ENCODE results near the gene MRPS14. TPM values are rescaled to one million over a fixed set of nuclear protein-coding genes. Genes with fewer than 3 reads are reported as not detected.

MRPS14 gene
- total RNA-seq, result 10 to 100 TPM; 41.0 to 41.4 TPM
- polyA plus RNA-seq, result 49.4 TPM

DNA sequence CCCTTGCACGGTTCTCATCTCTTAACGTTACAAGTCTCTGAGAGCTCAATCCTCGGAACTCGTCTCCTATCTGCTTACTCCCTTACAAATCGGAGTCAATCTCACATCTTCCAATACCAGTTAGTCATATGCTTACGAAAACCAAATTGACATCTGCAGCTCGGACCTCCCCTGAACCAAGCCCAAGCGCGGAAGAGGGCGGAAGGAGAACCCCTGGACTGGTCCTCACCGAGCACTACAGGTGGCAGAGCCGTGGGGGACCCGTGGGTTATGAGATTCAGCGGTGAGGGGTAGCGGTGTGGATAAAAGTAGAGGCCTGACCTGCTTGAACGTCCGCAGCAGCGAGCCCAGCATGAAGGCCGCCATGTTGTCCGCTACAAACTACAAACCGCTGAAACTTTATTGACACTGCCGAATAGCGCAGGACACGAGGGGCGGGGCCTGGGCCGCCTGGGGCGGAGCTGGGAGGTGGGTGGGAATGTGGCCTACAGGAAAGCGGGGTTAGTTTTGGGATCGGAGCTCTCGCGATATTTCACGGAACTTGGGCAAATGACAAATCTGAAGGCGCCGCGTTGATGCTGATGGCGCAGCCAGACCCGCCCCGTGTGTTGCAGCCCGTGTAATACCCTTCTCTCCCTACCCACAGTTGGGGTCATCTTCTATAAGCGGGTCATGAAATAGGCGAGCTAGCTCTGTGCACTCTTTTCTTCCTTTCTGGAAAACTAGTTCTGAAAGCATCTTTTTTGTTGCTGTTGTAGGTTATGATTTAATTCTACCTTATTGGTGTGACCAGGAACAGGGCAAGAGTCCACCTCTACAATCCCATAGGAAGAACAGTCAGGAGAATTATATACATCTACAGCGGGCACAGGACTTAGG is at the start of gene MRPS14:
Gene MRPS14, minus strand, starts transcription at position 383 of the 879 bp plus-strand sequence. Its CDS starts 17 bp downstream, at position 366.
- Mint-ChIP-seq H3K9me3 (no peaks in the 10 kb centered on the region), H3K4me1 (peaks cover 31 to 42% (median 39%) of the 10 kb centered on the region in 3 donors), H3K36me3 (peaks cover 0 to 29% (median 2%) of the 10 kb centered on the region in 3 donors), H3K27me3 (no peaks in the 10 kb centered on the region), H3K27ac (peak within 1 kb of the TSS; percentile 87 to 99 (median 94)), H3K4me3 (peak within 1 kb of the TSS; percentile 87 to 95 (median 90))
- H3K36me3 ChIP-seq (ENCODE audit: insufficient read depth, low read length), result peaks cover 1% of the 10 kb centered on the region
- H3K27ac ChIP-seq (ENCODE audit: low read depth, low read length), result peak within 1 kb of the TSS; percentile 88
- peak; percentile 96 to 98 (median 98) for DNase-seq
- H3K4me3 ChIP-seq (ENCODE audit: low read length), result peak within 1 kb of the TSS; percentile 94
- no peaks in the 10 kb centered on the region for H3K9me3 ChIP-seq (ENCODE audit: low read length)
- no peaks in the 10 kb centered on the region for H3K27me3 ChIP-seq (ENCODE audit: insufficient read depth, low read length, poor library complexity, severe bottlenecking)
- ChIA-PET POLR2A (interaction anchor here (0.7 to 4.4 kb wide), 7 partner anchors 12 to 1155 kb away, joined by 3 to 107 read pairs (median 5); partner anchors contain the start of genes CACYBP, GAS5 and ZBTB37), CTCF (interaction anchor here (1.1 to 4.2 kb wide), 7 partner anchors 9 to 276 kb away, joined by 3 to 34 read pairs (median 5); partner anchors contain the start of gene CACYBP)
- H3K4me1 ChIP-seq (ENCODE audit: insufficient read depth, low read length), result peaks cover 13% of the 10 kb centered on the region

DNA sequence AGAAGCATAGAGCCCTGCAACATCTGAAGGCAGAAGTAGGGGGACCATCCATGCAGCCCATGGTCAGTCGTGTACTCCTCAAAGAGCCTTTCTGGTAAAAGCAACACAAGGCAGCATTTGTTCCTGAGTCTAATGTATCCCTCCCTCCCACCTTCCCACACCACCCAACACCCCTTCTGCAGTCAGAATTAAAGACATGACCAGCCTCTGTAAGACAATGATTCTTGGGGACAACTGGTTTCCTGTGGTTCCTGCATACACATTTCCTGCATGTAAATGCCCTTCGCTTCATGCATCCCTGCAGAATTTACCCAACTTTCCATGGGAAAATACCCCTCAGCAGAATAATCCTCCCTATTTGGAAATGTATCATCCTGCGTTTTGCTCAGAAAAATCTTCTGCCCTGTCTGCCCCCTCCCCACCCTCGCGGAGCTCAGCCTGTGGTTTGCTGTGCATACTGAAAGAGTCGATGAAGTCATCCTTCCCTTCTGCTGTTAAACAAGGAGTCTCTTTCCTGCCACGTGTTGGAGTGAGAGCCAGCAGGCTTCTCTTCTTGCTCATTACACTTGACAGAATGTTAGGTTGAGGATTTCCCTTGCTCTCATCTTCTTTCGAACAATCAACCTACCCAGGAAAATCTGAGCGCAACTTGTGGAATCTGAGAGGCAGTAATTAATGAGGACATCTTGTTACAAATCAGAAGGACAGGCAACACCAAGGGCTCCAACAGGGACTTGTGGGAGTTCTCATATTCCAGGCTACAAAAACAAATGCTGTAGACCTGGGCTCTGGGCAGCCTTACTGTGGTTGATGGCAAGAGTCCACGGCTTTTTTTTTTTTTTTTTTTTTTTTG is 49.1 kb upstream of the MRPS14 start:
- H3K9me3 Mint-ChIP-seq, result no peaks in the 10 kb centered on the region
- no peaks in the 10 kb centered on the region for H3K27me3 ChIP-seq (ENCODE audit: insufficient read depth, low read length, poor library complexity, severe bottlenecking)
- H3K4me1 ChIP-seq (ENCODE audit: insufficient read depth, low read length), result no peaks in the 10 kb centered on the region
- H3K27ac ChIP-seq (ENCODE audit: low read depth, low read length), result no peak overlapping the region
- CTCF ChIA-PET, result no interaction called here
- H3K36me3 Mint-ChIP-seq, result no peaks in the 10 kb centered on the region
- DNase-seq, result no peak
- peaks cover 7 to 9% (median 8%) of the 10 kb centered on the region in 3 donors for H3K4me1 Mint-ChIP-seq
- H3K27ac Mint-ChIP-seq, result no peak overlapping the region
- POLR2A ChIA-PET, result no interaction called here
- peaks cover 12 to 61% of the 10 kb centered on the region in 2 donors for H3K27me3 Mint-ChIP-seq
- peak overlapping the region in 5 of 7 donors; percentile 23 to 60 (median 46) for H3K4me3 Mint-ChIP-seq
- no peak overlapping the region for H3K4me3 ChIP-seq (ENCODE audit: low read length)
- no peaks in the 10 kb centered on the region for H3K36me3 ChIP-seq (ENCODE audit: insufficient read depth, low read length)
- no peaks in the 10 kb centered on the region for H3K9me3 ChIP-seq (ENCODE audit: low read length)

DNA sequence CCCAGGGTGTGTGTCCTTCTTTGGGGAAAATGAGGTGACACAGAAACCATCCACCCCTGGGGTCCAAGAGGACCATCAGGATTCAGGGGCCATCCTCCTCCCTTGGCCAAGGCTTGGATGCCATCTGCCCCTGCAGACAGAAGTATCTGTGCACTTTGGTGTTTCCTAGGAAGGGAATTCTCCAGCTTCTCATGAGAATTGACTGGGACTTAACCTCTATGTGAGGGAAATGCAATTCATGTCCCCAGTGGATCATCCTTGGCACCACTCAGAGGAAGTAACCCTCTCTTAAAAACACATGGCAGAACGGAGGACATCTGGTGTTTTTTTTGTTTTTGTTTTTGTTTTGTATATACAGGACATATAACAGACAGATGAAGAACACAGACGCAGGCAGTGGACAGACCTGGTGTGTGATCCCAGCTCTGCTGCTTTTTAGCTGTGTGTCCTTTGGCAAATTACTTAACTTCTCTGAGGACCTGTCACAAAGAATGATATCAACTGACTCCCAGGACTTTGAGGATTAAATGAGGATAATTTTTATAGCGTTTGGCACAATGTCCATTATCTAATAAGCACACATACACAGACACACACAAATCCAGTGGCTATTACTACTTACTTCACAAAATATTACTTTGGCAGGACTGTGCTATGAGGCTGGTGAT is 48.2 kb upstream of the MRPS14 start:
- Mint-ChIP-seq H3K4me1 (peaks cover 7 to 9% (median 8%) of the 10 kb centered on the region in 3 donors), H3K27ac (no peak overlapping the region), H3K9me3 (no peaks in the 10 kb centered on the region), H3K4me3 (no peak overlapping the region), H3K36me3 (no peaks in the 10 kb centered on the region), H3K27me3 (peaks cover 12 to 57% of the 10 kb centered on the region in 2 donors)
- no peak overlapping the region for H3K27ac ChIP-seq (ENCODE audit: low read depth, low read length)
- no peaks in the 10 kb centered on the region for H3K36me3 ChIP-seq (ENCODE audit: insufficient read depth, low read length)
- H3K27me3 ChIP-seq (ENCODE audit: insufficient read depth, low read length, poor library complexity, severe bottlenecking), result no peaks in the 10 kb centered on the region
- H3K4me3 ChIP-seq (ENCODE audit: low read length), result no peak overlapping the region
- H3K9me3 ChIP-seq (ENCODE audit: low read length), result no peaks in the 10 kb centered on the region
- POLR2A ChIA-PET, result no interaction called here
- CTCF ChIA-PET, result no interaction called here
- DNase-seq, result no peak
- H3K4me1 ChIP-seq (ENCODE audit: insufficient read depth, low read length), result no peaks in the 10 kb centered on the region

DNA sequence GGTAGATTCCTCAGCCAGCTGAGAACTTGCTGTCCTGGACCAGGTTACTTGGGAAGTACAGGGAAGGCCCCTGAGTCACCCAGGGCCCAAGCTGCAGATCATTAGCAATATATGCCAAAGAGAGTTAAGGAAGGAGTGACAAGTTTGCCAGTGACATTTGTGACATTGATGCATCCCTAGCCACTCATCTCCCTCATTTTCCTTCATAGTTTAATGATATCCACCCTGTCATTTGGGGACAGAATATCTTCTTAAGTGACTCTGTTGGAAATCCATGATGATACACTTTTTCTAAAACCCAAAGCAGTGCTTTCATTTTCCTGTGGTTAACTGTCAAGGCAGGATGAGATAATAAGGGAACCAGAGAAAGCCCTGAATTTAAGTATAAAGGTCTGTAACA is 47.6 kb upstream of the MRPS14 start:
- Histone ChIP-seq H3K4me3 (ENCODE audit: low read length) (no peak overlapping the region), H3K36me3 (ENCODE audit: insufficient read depth, low read length) (no peaks in the 10 kb centered on the region), H3K27me3 (ENCODE audit: insufficient read depth, low read length, poor library complexity, severe bottlenecking) (no peaks in the 10 kb centered on the region), H3K27ac (ENCODE audit: low read depth, low read length) (no peak overlapping the region), H3K9me3 (ENCODE audit: low read length) (no peaks in the 10 kb centered on the region), H3K4me1 (ENCODE audit: insufficient read depth, low read length) (no peaks in the 10 kb centered on the region)
- Mint-ChIP-seq H3K27me3 (peaks cover 12 to 57% of the 10 kb centered on the region in 2 donors), H3K9me3 (no peaks in the 10 kb centered on the region), H3K36me3 (no peaks in the 10 kb centered on the region), H3K4me1 (peaks cover 7 to 9% (median 8%) of the 10 kb centered on the region in 3 donors), H3K27ac (no peak overlapping the region), H3K4me3 (no peak overlapping the region)
- CTCF ChIA-PET, result no interaction called here
- no peak for DNase-seq
- POLR2A ChIA-PET, result no interaction called here

DNA sequence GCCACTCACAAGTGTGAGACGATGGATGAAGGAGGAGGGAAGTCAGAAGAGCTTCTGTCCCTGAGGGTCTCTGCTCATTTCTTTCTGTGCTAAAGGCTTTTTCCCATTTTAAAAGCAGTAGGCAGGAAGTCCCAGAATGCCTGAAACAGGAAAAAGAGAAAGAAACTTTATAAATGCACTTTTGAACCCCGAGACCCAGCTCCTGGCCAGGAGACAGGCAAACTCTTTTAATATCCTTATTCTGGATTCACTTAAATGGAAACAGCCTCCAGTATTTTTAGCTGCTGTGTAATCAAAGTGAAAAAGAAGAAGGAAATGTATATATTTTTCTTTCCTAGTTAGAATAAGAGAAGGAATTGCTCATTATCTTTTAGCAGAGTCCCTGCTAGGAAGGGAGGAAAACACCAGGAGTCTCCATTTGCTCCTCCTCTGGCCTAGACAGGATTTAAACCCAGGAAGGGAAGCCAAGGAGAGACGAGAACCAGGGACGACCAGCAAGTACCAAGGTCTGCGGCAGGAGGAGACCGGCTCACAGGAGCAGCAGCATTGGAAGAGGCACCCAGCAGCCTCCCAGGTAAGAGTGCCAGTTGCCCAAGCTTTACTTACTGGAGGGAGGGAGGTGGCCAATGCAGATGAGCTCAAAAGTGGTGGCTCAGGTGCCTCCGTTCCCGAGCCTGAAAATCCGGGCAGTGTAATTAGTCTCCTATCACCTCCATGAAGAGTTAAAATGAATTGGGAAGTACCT is 44.3 kb upstream of the MRPS14 start, which contains the start of gene TNN:
Gene TNN, plus strand, starts transcription at position 472 of the 745 bp plus-strand sequence. CDS start 9,586 bp downstream, outside the sequence.
- Mint-ChIP-seq H3K4me3 (no peak within 1 kb of the TSS), H3K4me1 (peaks cover 4 to 9% (median 7%) of the 10 kb centered on the region in 3 donors), H3K36me3 (no peaks in the 10 kb centered on the region), H3K27me3 (peaks cover 14 to 43% of the 10 kb centered on the region in 2 donors), H3K9me3 (no peaks in the 10 kb centered on the region), H3K27ac (no peak within 1 kb of the TSS)
- Histone ChIP-seq H3K36me3 (ENCODE audit: insufficient read depth, low read length) (no peaks in the 10 kb centered on the region), H3K9me3 (ENCODE audit: low read length) (no peaks in the 10 kb centered on the region), H3K4me1 (ENCODE audit: insufficient read depth, low read length) (no peaks in the 10 kb centered on the region), H3K27ac (ENCODE audit: low read depth, low read length) (no peak within 1 kb of the TSS), H3K4me3 (ENCODE audit: low read length) (no peak within 1 kb of the TSS), H3K27me3 (ENCODE audit: insufficient read depth, low read length, poor library complexity, severe bottlenecking) (no peaks in the 10 kb centered on the region)
- CTCF ChIA-PET, result no interaction called here
- POLR2A ChIA-PET, result no interaction called here
- DNase-seq, result no peak

DNA sequence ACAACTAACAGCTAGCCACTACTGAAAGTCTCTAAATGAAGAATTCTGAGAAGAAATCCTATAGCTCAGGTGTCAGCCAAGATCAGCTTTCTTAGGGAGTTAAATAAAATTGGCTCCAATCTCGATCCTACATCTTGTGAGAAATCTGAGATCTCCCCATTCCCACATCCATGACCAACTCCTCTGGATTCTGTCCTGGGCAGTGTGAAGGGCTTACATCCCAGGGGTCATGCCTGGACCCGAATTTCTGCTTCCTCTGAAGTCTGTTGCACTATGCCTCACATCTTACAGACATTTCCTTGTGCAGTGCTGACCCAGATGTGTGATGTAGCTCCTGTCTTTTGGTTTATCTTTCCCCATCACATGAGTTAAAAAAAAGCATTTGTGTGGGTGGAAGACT is 39.6 kb upstream of the MRPS14 start:
- peaks cover 0 to 7% (median 0%) of the 10 kb centered on the region in 3 donors for H3K36me3 Mint-ChIP-seq
- CTCF ChIA-PET, result no interaction called here
- POLR2A ChIA-PET, result no interaction called here
- H3K9me3 ChIP-seq (ENCODE audit: low read length), result no peaks in the 10 kb centered on the region
- peaks cover 0 to 6% (median 0%) of the 10 kb centered on the region in 5 donors for H3K9me3 Mint-ChIP-seq
- no peaks in the 10 kb centered on the region for H3K4me1 Mint-ChIP-seq
- no peaks in the 10 kb centered on the region for H3K4me1 ChIP-seq (ENCODE audit: insufficient read depth, low read length)
- no peak overlapping the region for H3K4me3 ChIP-seq (ENCODE audit: low read length)
- H3K27me3 ChIP-seq (ENCODE audit: insufficient read depth, low read length, poor library complexity, severe bottlenecking), result no peaks in the 10 kb centered on the region
- DNase-seq, result no peak
- no peak overlapping the region for H3K27ac Mint-ChIP-seq
- H3K36me3 ChIP-seq (ENCODE audit: insufficient read depth, low read length), result no peaks in the 10 kb centered on the region
- no peak overlapping the region for H3K4me3 Mint-ChIP-seq
- peaks cover 16 to 30% of the 10 kb centered on the region in 2 donors for H3K27me3 Mint-ChIP-seq
- no peak overlapping the region for H3K27ac ChIP-seq (ENCODE audit: low read depth, low read length)

DNA sequence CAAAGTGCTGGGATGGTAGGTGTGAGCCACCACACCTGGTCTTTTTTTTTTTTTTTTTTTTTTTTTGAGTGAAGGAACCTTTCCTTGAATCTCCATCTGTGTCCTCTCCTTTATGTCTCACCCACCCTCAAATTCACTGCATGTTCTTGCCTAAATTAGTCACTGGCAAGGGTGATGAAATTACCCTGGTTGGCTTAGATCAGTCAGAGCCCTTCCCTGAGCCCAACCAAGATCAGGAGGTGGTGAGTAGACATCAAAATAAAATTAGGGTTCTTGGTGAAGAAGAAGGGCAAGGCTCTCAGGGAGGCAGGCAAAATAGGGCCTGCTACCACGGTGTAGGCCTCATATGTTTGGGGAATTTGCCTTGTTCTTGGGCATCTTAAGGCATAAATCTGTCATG is 39.1 kb upstream of the MRPS14 start:
- Histone ChIP-seq H3K4me1 (ENCODE audit: insufficient read depth, low read length) (no peaks in the 10 kb centered on the region), H3K9me3 (ENCODE audit: low read length) (no peaks in the 10 kb centered on the region), H3K27me3 (ENCODE audit: insufficient read depth, low read length, poor library complexity, severe bottlenecking) (no peaks in the 10 kb centered on the region), H3K4me3 (ENCODE audit: low read length) (no peak overlapping the region), H3K27ac (ENCODE audit: low read depth, low read length) (no peak overlapping the region), H3K36me3 (ENCODE audit: insufficient read depth, low read length) (no peaks in the 10 kb centered on the region)
- Mint-ChIP-seq H3K36me3 (peaks cover 0 to 7% (median 0%) of the 10 kb centered on the region in 3 donors), H3K9me3 (peaks cover 0 to 6% (median 0%) of the 10 kb centered on the region in 5 donors), H3K27ac (peak overlapping the region in 1 of 8 donors; percentile 59), H3K4me3 (no peak overlapping the region), H3K4me1 (no peaks in the 10 kb centered on the region), H3K27me3 (peaks cover 16 to 31% of the 10 kb centered on the region in 2 donors)
- POLR2A ChIA-PET, result no interaction called here
- DNase-seq, result no peak
- CTCF ChIA-PET, result no interaction called here
